GM19397 (cell line): ENCODE data around the gene ASTL.
A peak's percentile ranks its signal among the peaks of the same experiment; 100 is the strongest.
"Not testable (repeated sequence)": the region's sequence is repeated elsewhere in the genome, so short reads cannot be mapped to it uniquely, and the experiment has no call there.

ENCODE experiments used
- ATAC-seq: cut with Tn5 transposase; IDR thresholded peaks from one replicate; pipeline ENCODE4 v1.9.1; 2021; ENCODE audit warnings: mild to moderate bottlenecking, moderate library complexity; ENCODE audit not compliant: unreplicated experiment

The ASTL gene

DNA sequence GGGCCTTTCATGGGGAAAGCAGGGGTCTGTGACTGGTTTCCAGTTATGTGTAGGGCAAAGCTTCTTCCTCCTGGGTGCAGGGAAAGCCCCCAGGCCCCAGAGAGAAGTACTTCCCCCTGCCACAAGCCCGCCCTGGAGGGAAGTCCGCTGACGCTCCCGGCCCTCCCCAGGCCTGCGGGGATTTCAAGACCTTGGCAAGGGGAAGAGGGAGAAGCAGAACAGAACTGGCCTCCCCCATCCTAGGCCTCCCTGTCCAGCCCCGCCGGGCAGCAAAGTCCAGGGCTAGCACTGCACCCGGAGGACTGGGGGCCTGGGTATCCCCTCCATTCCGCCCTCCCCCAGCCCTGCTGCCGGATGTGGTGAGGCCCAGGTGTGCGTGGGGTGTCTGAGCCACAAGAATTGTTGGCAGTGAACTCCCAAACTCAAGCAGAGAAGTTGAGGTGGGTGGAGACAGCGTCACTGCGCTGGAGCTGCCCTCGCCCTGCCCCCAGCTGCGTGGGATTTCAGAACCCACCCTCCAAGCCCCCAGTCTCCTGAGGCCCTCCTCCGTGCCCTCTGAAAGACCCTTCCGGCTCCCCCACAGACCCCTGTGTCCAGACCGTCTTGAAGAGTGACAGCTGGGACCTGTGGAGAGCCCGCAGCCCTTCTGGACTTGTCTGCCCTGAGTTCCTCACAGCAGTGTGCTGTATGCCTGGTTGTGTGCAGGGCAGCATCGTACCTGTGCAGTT, 8.0 kb upstream of the ASTL start:
- ATAC-seq: peak; percentile 39

- ATAC-seq: no peak
Observed at GRCh38 chr2:96145848-96146152, 7.5 kb upstream of the ASTL start.

- peak; percentile 54 for ATAC-seq
Observed at GRCh38 chr2:96145036-96145847, 6.9 kb upstream of the ASTL start, which contains the start of gene DUSP2. Gene DUSP2 (minus strand): TSS chr2:96145440. CDS start chr2:96145354, 86 bp downstream.

DNA sequence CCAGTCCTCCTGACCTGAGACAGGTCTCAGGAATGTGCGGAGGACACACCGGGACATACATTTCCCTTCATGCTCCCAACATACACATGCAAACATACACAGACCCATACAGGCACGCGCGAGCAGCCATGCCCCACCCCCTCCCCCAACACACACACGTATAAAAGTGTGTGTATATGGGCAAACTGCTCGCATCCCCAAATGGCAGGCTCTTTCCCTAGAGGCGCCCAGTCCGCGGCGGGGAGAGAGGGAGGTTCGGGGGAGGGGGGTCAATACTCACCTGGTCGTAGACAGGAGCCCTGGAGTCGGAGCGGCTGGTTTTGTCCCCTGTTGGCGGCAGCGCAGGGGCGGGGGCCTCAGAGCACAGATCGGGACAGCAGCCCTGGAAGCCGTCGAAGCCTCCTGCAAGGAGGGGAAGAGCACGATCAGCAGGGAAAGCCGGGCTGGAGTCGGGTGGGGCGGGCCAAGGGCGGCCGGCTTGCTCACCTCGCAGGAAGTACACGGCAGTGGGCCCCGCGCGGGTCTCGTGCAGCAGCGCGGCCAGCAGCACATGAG, 6.3 kb upstream of the ASTL start:
- no peak for ATAC-seq

- ATAC-seq: no peak
Observed at GRCh38 chr2:96143848-96144480, 5.7 kb upstream of the ASTL start.

DNA sequence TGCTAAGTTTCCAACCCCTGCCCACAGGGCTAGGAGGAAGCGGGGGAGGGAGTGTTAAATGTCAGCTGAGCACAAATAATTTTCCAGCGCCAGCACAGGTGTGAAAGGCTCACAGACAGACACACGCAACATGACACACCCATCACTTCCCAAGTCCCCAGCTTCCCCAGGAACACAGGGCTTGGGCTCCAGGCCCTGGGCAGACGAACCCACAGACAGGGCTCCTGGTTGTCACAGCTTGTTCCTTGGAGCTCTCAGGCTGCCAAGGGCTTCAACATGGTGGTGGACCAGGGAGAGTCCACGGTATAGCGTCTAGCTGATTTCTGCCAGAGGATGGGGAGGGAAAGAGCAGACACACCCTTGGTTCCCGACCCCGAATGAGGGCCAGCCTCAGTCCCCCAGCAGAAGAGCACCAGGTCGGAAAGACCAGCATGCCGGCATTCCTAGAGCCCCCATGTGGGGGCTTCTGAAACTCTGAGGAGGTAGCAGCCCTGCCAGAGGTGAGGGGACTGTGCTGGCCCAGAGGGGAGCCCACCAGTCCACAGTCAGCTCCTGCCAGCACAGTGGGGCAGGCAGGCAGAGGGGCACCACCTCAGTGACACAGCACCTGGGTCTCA, 5.0 kb upstream of the ASTL start:
- ATAC-seq: no peak

GRCh38 chr2:96142217-96143113, 4.2 kb upstream of the ASTL start:
- ATAC-seq: no peak

DNA sequence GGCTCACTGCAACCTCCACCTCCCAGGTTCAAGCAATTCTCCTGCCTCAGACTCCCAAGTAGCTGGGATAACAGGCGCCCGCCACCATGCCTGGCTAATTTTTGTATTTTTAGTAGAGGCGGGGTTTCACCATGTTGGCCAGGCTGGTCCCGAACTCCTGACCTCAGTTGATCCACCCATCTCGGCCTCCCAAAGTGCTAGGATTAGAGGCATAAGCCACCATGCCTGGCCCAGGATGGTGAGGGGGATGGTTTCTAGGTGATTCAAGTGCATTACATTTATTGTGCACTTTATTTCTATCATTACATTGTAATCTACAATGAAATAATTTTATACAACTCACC, 3.3 kb upstream of the ASTL start:
- ATAC-seq: not testable (repeated sequence)

- no peak for ATAC-seq
Observed at GRCh38 chr2:96140941-96141623, 2.8 kb upstream of the ASTL start.

- ATAC-seq: no peak
Observed at GRCh38 chr2:96139181-96139758, 968 bp upstream of the ASTL start.

GRCh38 chr2:96137321-96138178, 752 bp downstream of the ASTL start:
- no peak for ATAC-seq

DNA sequence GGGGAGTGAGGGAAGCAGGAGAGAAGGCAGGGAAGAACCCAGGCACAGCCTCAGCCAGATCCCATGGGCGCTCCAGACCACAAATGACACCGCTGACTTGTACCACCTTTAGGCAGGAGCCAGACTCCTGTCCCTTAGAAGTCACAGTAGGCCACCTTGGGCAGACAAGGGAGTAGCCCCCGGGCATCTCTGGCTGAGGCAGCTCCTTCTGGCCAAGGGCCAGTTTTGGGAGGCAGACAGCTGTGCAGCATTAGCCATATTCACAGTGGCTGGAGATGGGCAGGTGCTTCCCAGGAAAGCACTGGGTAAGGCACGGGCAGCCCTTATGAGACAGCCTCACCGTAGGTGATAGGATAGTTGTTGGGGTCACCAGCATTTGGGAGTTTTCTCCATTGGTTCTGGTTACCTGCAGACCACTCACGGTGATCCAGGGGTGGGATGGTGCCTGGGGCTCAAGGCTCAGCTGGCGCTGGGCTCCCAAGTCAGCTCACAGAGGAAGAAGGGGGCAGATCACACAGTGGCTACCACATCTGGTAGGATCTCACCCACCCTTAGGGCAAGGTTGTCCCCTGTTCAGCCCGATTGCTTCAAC, 2.1 kb downstream of the ASTL start:
- ATAC-seq: no peak

GRCh38 chr2:96135621-96136020, 2.7 kb downstream of the ASTL start:
- no peak for ATAC-seq

DNA sequence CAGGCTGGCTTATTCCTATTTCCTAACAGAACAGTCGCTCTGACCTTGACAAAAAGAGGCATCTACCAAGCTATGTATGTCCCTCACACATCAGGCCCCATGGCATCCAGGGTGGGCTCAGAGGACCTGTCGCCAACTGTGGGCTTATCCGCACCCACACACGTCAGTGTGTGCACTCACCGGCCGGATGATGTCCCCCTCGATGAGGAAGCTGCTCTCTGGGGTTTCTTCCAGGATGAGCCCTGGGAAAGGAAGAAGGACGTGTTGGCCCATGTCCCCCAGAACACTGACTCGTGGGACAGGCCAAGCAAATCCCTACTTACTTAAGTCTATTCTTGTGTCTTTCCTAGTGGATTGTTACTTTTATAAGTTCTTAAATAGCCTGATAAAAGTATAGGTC, 3.1 kb downstream of the ASTL start:
- ATAC-seq: no peak

- ATAC-seq: no peak
Observed at GRCh38 chr2:96134421-96134820, 3.9 kb downstream of the ASTL start.

- ATAC-seq: no peak
Observed at GRCh38 chr2:96131813-96132745, 6.2 kb downstream of the ASTL start.
